ENCODE measurements around the gene CCDC54.

The CCDC54 gene

DNA sequence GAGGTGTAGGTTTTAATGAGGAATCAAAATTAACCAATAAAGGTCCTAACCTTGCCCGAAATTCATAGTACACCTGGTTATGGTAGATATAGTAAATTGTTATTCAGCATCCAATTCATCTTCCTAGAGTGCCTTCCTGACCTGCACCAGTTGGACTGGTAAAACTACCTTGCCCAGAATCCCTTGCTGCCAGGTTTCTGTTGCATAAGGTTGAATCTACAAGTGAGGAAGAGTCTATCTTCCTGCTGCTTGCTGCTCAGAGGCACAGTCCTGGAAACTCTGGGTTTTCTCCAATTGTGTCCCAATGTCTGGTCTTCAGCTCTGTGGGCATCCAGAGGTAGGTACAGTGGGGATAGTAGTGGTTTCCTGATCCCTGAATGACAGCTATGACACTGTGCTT, 17.3 kb downstream of the CCDC54 start:
- no peak for DNase-seq (ENCODE audit: low read depth)

DNA sequence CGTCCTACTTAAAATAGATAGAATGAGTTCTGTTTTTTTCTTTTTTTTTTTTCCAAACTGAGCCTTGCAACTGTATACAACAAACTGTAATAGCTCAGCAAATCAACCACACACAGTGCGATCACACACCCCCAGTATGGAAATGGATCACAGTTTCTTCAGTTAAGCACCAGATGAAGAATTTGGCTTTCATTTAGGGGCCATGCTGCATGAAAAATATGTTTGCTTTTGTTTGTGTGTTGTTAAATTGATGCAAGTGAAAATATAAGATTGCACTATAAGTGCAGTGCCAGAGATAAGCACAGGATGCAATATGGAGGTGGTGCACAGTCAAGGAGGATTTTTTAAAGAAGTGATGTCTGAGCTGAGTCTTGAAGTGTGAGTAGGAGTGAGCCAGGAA, 17.8 kb downstream of the CCDC54 start:
- DNase-seq (ENCODE audit: low read depth) = no peak

DNA sequence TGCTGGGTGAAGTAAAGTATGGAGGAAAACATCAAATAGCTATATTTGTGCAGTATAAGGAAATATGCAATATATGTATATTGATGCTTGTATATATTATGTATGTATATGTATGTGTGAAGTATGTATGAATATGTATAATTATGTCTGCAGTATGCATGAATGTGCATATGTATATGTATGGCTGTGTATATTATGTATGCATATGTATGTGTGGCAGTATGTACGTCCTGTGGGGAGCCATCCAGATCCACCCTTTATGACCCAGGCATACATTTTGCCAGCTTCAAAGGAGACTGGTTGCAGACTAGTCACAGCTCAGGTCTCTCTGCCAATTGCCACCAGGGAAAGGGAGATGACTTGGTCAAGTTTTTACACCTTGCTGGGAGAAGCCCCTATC, 24.1 kb downstream of the CCDC54 start:
- no peak for DNase-seq (ENCODE audit: low read depth)

- DNase-seq (ENCODE audit: low read depth) = no peak
Observed at GRCh38 chr3:107402214-107402613, 25.0 kb downstream of the CCDC54 start.

DNA sequence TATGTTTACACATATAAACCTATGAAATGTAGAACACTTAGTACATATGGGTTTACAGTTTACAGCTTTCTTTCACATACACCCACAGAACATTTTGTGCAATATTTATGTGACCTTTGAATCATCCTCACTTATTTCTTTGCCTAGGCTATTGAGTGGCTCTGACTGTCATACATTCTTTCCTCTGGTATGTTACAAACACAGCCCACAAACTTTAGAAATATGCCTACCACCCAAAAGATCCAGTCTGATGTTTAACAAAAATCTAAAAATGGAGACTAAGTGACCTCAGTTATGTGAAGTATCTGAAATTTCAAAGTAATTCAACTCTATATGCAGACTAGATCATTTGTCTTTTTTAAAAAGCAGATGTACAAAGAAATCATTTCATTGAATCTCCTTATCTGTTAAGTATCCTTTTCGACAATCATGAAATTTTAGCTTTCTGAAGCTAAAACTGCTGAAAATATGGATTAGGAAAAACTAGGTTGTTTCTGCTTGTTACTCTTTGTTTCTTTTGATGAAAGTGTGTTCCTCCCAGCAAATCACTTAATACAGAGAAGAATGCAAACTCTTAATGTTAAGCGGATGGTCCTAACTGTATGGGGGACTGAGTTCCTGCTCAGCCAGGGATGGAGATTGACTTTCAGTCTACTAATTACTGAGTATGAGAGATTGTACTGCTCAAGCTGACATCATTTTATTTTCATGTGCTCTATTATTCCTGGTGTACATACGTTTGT, 27.7 kb downstream of the CCDC54 start:
- DNase-seq (ENCODE audit: low read depth) = no peak

- DNase-seq (ENCODE audit: low read depth) = no peak
Observed at GRCh38 chr3:107407355-107407754, 30.1 kb downstream of the CCDC54 start.

DNA sequence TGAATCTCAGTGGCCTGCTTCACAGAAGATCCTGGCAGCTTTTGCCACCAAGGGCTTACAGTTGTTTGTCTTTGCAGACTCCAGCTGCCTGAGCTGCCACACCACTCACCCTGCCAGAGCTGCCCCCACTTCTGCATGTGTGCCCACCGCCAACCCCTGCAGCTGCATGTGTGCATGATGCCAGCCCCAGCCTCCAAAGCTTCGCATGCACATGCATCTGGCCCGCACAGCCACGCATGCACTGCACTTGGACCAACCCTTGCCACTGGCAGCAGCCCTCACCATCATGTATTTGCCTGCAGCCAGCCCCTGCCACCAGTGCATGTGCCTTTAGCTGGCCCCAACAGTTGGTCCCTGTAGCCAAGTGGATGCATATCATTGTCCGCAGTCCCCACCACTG, 31.3 kb downstream of the CCDC54 start:
- no peak for DNase-seq (ENCODE audit: low read depth)

GRCh38 chr3:107409365-107409764, 32.1 kb downstream of the CCDC54 start:
- DNase-seq (ENCODE audit: low read depth) = no peak

DNA sequence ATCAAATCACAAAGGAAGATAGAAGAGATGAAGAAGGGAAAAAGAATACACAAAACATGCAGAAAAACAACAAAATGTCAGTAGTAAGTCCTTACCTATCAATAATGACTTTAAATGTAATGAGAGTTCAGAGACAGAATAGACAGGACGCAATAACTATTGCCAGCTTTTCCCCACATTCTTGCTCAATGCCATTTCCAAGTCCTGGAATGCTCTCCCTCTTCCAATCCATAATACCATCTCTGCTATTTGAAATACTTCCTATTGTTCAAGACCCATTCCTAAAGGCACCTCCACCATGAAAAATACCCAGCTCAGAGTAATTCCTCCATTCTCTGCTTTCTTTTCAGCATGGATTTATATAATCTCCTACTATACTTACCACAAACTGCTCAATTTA, 33.4 kb downstream of the CCDC54 start:
- DNase-seq (ENCODE audit: low read depth) = no peak

DNA sequence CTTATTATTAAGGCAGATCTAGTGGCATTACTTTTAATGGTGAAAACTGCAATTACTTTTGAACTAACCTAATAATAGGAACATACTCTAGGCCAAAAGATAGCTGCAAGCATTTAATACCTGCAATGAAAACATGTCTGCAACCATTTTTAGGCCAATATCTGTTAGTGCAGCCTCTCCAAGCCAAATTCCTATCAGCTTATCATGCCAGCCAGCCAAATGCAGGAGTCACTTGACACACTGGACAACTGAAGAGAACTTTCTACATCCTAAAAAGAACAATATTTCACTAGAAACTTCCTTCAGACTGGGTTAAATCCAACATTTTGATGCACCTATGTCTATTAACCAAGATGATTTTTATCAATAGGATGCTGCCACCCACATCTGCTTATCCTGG, 33.8 kb downstream of the CCDC54 start:
- DNase-seq (ENCODE audit: low read depth) = no peak

DNA sequence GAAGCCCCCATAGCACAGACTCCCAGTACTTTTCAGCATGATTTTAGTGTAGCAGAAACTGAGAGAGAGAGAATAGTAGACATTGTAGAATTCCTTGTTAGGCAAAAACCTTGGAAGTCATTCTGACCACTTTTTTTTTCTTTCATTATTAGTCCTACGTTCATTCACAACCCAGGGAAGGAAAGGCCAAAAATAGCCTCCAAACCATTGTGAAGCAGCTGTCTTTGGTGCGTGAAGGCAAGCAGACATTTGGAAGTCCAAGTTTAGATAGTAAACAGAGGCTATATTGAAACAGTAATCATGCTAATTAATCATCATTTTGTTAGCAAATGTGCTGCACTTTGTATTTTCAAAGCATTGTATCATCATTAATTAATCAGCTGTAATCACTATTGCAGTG, 34.5 kb downstream of the CCDC54 start:
- no peak for DNase-seq (ENCODE audit: low read depth)

DNA sequence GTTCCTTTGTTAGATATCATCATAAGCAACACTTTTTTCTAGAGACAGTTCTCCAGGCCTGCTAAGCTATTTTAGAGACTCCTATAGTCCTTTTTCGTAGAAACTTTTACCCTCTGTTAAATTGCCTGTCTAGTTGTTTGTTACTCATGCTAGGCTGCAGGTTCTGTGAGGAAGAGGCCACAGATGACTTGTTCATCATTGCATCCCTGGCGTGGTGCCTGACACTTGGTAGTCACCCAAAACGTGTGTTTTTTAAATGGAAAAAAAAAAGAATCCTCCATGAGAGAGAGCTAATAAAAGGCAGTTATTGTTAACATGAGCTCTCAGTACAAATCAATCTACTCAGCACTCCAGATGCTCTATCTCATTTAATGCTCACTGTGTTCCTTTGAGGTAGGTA, 35.1 kb downstream of the CCDC54 start:
- DNase-seq (ENCODE audit: low read depth) = no peak

DNA sequence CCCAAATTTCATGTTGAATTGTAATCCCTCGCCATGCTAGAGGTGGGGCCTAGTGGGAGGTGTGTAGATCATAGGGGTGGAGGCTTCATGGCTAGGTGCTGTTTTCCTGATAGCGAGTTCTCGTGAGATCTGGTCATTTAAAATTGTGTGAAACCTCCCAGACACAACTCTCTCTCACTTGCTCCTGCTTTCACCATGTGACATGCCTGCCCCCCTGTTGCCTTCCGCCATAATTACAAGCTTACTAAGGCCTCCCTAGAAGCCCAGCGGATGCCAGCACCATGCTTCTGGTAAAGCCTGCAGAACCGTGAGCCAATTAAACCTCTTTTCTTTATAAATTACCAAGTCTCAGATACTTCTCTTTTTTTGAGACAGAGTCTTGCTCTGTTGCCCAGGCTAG, 36.0 kb downstream of the CCDC54 start:
- DNase-seq (ENCODE audit: low read depth) = no peak

DNA sequence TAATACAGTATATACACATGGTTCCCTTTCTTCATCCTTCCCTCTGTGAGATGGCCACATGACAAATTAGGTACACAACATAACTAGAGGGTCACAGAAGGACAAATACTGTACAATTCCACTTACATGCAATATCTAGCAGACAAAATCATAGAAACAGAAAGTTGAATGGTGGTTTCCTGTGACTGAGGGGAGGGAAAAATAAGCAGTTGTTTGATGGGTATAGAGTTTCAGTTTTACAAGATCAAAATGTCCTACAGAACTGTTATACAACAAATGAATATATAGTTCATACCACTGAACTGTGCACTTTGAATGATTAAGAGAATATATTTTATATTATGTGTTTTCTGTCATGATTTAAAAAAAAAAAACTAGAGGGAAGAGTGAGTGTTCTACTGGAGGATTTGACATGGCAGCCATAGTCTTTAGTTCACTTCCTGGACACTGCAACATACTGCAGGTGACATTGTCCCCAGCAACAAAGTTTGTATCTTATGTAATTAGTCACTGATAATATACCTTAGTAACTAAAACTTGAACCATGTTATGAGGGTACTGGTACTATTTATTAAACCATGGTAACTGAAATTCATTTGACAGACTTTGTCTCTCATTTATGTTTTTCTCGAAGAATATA, 37.2 kb downstream of the CCDC54 start:
- no peak for DNase-seq (ENCODE audit: low read depth)

- no peak for DNase-seq (ENCODE audit: low read depth)
Observed at GRCh38 chr3:107416138-107416537, 38.9 kb downstream of the CCDC54 start.

DNA sequence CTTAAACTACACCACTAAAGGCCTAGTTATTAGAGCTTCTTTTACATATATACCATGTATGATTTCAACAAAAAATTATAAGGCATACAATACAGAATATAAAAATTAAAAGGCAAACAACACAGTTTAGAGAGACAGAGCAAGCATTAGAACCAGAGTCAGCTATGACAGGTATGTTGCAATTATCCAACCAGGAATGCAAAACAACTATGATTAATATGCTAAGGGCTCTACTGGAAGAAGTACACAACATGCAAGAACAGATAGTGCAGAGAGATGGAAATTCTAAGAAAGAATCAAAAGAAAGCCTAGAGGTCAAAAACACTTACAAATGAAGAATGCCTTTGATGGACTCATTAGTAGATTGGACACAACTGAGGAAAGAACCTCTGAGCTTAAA, 39.6 kb downstream of the CCDC54 start:
- no peak for DNase-seq (ENCODE audit: low read depth)

- DNase-seq (ENCODE audit: low read depth) = no peak
Observed at GRCh38 chr3:107421170-107421792, 44.0 kb downstream of the CCDC54 start.

GRCh38 chr3:107421881-107422280, 44.6 kb downstream of the CCDC54 start:
- DNase-seq (ENCODE audit: low read depth) = no peak

DNA sequence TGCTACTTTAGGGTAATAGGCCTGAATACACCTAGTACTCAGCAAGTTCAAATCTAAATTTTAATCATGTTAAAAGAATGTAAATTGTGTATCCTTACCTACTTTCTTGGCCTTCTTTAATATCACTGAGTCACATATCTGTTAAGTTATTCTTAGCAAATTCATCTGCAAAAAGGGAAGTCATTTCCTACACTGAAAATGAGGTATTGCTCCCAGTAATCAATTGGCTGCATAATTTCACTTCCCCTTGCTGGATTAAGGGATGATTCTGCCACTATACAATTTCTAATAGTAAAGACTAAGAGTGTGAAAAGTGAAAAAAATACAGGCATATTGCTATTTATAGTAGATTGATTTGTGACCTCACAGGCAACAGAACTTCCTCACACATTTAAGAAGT, 47.8 kb downstream of the CCDC54 start:
- no peak for DNase-seq (ENCODE audit: low read depth)

DNA sequence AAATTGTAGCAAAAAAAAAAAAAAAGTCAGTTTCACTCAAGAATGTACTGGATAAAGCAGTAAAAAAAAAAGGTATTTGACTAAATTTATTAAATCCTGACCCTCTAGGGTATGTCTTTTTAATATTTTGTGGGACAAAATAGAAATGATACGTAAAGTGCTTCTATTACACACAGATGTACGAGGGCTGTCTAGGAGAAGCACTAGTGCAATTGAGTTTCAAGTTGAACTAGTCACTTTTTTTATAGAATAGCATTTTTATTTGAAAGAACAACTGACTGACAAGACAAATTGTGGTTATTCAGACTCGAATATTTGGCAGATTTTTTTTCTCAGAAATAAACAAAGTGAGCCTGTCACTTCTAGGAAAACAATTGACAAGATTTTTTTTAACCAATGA, 49.0 kb downstream of the CCDC54 start:
- DNase-seq (ENCODE audit: low read depth) = no peak

Data from CMK (cell line).